ENCODE results near the gene TMEM254. TPM values are rescaled to one million over a fixed set of nuclear protein-coding genes. Genes with fewer than 3 reads are reported as not detected.
"Not testable (repeated sequence)": the region's sequence is repeated elsewhere in the genome, so short reads cannot be mapped to it uniquely, and the experiment has no call there.

Gene TMEM254
- total RNA-seq (2014; rRNA removed; shearing (Covaris generic)), result 14.5 and 16.0 TPM in 2 replicates

GRCh38 chr10:80078448-80079311 is at the start of gene TMEM254:
TMEM254 (plus strand) TSS chr10:80078665; CDS start chr10:80078700, 35 bp downstream.
- peak; percentile 82 for DNase-seq (ENCODE audit: low read depth)

GRCh38 chr10:80029205-80029604 is 49.3 kb upstream of the TMEM254 start:
- peak; percentile 7 for DNase-seq (ENCODE audit: low read depth)

- DNase-seq (ENCODE audit: low read depth), result not testable (repeated sequence)
These were observed 48.6 kb upstream of the TMEM254 start for GRCh38 chr10:80029865-80030264.

- no peak for DNase-seq (ENCODE audit: low read depth)
These were observed 46.0 kb upstream of the TMEM254 start for GRCh38 chr10:80032503-80032902.

- DNase-seq (ENCODE audit: low read depth), result not testable (repeated sequence)
These were observed 43.7 kb upstream of the TMEM254 start for GRCh38 chr10:80034766-80035165.

GRCh38 chr10:80035430-80035829 is 43.0 kb upstream of the TMEM254 start:
- not testable (repeated sequence) for DNase-seq (ENCODE audit: low read depth)

- not testable (repeated sequence) for DNase-seq (ENCODE audit: low read depth)
These were observed 41.5 kb upstream of the TMEM254 start for GRCh38 chr10:80036921-80037500.

- not testable (repeated sequence) for DNase-seq (ENCODE audit: low read depth)
These were observed 40.2 kb upstream of the TMEM254 start for GRCh38 chr10:80038226-80038625.

GRCh38 chr10:80041162-80041561 is 37.3 kb upstream of the TMEM254 start:
- no peak for DNase-seq (ENCODE audit: low read depth)

- DNase-seq (ENCODE audit: low read depth), result peak; percentile 25
These were observed 33.5 kb upstream of the TMEM254 start for GRCh38 chr10:80044935-80045334.

- peak; percentile 55 for DNase-seq (ENCODE audit: low read depth)
These were observed 31.6 kb upstream of the TMEM254 start for GRCh38 chr10:80046629-80047441.

GRCh38 chr10:80050752-80051151 is 27.7 kb upstream of the TMEM254 start:
- DNase-seq (ENCODE audit: low read depth), result no peak

GRCh38 chr10:80051993-80052392 is 26.5 kb upstream of the TMEM254 start:
- no peak for DNase-seq (ENCODE audit: low read depth)

GRCh38 chr10:80055760-80056159 is 22.7 kb upstream of the TMEM254 start:
- DNase-seq (ENCODE audit: low read depth), result no peak

- no peak for DNase-seq (ENCODE audit: low read depth)
These were observed 21.3 kb upstream of the TMEM254 start for GRCh38 chr10:80057171-80057570.

- DNase-seq (ENCODE audit: low read depth), result no peak
These were observed 14.2 kb upstream of the TMEM254 start for GRCh38 chr10:80064120-80064886.

- no peak for DNase-seq (ENCODE audit: low read depth)
These were observed 11.7 kb upstream of the TMEM254 start for GRCh38 chr10:80066809-80067208.

GRCh38 chr10:80067821-80068220 is 10.6 kb upstream of the TMEM254 start:
- DNase-seq (ENCODE audit: low read depth), result not testable (repeated sequence)

GRCh38 chr10:80068270-80068669 is 10.2 kb upstream of the TMEM254 start:
- DNase-seq (ENCODE audit: low read depth), result no peak

- no peak for DNase-seq (ENCODE audit: low read depth)
These were observed 8.4 kb upstream of the TMEM254 start for GRCh38 chr10:80070057-80070456.

GRCh38 chr10:80072584-80072983 is 5.9 kb upstream of the TMEM254 start:
- DNase-seq (ENCODE audit: low read depth), result no peak

Data from RPMI7951 (cell line).